HG02938 (cell line): ENCODE results near the gene CIRBP.

Source experiments
- ATAC-seq: cut with Tn5 transposase; IDR thresholded peaks from one replicate; pipeline ENCODE4 v1.9.1; 2021; ENCODE audit warnings: mild to moderate bottlenecking, moderate library complexity; ENCODE audit not compliant: unreplicated experiment

The CIRBP gene

DNA sequence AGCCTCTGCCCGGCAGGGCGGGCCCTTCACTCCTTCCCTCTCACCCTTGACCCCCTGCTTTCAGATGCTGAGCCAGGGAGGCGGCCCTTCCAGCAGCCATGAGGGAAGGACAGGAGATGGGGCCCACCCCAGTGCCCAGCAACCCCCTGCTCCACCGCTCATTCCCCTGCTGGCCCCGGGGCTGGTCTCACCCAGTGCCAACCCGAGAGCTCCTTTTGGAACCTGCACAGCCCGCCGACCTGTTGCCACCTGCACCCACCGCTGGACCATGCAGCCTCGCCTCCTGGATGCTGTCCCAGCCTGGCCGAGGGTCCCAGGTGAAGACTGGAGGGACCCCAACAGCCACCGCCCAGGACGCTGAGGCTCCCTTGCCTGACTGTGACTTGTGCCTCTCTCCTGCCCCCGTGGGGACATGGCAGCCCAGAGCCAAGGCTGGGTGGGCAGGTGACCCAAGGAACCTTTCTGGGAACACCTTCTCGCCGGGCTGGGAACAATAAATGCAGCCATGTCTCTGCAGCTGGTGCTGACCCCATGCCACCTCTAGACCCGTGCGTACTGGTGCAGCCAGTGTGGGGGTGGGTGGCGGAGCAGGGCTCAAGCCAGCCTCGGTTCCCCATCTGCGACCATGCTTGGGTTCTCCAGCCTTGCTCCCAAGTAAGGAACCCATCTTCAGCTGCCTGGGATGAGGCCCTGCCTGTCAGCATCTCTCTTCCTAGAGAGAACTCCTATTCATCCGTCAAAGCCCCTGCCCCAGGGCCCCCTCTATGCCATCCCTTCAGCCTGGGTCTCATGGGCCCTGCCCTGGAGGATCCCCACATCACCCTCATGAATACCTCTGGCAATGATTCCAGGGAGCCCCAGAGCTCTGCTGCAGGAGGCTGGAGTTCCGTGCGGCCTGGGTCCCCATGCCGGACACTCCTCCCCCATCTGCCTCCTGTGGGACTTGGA is 9.9 kb downstream of the CIRBP start:
- ATAC-seq = no peak

DNA sequence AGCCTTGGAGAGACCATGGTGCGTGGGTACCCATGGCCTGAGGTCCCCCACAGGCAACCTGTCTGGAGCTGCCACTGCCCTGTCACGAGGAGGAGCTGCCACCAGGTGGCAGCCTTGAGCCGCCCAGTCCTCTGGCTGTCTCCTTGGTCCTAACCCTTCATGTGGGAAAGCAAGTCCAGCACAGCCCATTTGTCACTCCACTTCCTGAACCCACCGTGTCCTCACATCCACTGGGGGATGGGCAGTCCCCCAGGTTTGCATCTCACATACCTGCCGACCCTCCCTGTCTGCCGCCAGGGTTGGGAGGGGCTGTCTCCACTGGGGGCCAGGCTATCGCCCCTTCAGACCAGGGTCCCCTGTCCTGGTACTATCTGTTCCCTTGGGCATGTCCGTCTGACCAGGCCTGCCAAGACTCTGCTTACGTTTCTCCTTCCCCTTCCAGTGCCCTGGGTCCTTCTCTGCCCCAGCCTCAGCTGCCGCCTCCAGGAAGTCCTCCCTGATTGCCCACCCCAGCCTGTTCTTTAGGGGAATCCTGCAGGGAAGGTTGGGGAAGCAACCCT is 10.7 kb downstream of the CIRBP start:
- no peak for ATAC-seq

DNA sequence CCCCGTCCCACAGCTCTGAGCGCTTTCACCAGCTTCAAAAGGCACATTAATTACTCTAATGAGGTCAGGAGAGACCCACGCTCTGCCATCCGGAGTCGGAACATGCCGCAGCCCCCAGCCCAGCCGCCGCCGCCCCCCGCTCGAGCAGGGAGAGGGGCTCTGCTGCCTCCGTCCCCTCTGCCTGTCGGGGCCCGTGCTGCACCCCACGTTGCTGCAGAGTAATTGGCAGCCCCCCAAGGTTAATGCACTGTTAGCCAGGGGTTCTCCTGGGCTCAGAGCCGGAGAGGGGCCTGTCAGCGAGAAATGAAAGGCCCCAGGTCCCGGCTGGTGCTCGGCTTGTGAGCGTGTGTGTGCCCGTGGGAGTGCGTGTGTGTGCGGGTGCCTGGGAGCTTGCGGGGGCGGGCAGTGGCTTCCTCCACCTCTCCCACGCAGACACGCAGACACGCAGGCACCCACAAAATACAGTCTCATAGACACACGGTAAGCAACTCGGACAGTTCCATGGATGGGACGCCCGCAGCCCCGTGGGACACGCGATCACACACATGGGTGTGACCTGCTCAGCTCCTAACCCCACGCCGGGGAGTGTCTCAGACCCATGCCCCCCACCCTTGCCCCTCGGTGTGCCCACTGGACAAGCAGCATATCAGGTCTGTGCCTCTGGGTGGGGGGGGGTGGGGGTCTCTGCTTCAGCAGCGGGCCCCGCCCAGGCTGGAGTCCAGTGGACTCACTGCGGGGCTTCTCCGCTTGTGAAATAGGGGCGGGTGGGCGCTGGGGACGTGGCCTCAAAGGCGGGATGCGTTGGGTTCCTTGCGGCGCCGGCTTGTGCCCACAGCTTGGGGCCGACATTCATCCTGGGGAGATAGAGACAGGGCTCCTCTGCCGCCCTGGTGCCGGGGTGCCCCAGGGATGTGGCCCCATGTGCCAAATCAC is 11.8 kb downstream of the CIRBP start:
- no peak for ATAC-seq

DNA sequence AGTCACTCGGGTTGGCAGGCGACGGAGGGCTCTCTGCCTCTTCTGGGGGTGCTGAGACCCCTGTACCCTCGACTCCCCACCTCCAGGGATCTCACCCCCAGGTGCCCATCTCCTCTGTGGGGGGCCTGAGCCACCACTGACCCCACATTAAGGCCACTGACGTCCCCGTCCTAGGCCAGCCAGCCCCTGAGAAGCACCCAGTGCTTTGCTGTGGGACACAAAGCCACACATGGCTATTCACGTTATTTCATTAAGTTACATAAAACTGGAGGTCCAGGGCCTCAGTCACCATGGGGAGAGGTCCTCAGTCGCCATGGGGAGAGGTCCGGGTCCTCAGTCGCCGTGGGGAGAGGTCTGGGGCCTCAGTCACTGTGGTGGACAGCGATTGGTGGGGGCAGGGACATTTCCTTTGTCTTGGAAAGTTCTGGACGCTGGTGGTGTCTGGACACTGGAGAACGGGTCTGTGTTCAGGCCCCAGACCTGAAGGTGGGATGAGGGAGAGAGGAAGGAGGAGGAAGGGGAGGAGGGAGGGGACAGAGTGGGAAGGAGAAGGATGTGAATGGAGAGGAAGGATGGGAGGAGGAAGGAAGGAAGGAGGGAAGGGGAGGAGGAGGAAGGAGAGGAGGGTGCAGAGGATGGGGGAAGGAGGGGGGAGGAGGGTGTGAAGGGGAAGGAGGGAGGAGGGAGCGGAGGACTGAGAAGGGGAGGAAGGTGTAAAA is 12.6 kb downstream of the CIRBP start:
- no peak for ATAC-seq

DNA sequence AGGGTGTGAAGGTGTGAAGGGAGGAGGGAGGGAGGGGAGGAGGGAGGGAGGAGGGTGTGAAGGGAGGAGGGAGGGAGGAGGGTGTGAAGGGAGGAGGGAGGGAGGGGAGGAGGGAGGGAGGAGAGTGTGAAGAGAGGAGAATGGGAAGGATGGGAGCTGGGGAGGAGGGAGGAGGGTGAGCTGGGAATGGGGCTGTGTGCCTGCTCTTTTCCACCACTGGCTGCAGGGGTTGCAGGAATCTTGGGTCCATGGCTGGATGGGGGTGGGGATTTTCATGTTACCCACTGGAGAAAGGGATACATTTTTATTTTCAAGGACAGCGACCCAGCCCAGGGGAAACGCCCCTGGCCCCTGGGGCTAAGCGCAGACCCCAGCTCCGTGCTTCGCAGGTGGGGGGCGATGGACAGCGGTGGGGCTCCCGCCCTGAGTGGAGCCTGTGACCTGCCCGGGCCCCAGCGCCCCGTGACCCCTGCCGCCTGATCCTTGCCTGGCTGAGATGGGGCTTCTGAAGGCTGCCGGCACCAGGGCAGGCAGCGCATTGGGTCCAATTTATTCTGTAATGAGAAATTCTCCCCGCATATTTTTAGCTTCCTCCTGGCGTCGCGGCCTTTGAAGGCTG is 13.6 kb downstream of the CIRBP start:
- no peak for ATAC-seq

DNA sequence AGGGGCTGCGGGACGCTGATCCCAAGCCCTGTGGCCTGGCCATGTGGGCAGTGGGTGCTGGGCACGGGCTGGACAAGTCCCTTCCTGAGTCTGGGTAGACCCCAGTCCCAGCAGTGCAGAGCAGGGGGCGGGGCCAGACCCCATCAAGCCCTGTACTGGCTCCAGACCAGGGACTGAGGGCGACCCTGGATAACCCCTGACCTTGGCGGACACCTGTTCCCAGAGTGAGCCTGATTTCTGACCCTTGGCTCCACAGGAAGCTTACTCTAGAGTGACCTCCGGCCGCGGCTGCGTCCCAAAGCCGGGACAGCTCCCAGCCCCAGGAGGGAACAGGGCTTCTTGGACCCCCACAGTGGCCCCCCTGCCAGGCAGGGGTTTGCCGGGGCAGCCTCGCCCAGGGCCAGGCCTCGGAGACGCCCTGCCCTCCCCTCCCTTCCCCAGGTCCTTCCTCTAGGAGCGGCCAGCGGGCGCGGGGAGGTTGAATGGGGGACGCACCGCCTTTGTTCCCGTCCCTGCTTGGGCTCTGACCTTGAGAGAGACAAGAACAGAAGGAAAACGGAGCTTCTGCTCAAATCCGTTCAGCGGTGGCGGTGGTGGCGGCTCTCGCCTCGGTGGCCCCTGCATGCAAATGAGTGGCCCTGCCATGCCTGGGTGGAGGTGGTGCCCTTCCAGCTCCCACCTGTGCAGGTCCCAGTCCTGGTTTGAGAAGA is 14.2 kb downstream of the CIRBP start:
- no peak for ATAC-seq

DNA sequence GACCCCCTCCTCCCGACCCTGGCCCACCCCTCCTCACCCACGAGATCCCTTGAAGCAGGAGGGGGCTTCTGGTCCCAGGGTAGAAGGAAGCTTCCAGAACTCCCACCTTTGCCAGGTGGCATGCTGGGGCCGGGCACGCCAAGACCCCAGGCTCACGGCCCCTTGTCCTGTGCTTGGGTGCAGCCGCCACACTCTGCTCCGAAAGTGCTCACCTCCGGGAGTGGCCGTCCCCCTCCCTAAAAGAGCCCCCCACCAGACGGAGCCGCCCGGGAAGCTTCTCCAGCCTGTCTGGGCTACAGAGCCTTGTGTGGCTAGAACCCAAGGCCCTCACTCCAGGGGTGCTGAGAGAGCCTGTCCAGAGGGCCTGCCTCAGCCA is 14.8 kb downstream of the CIRBP start:
- no peak for ATAC-seq

DNA sequence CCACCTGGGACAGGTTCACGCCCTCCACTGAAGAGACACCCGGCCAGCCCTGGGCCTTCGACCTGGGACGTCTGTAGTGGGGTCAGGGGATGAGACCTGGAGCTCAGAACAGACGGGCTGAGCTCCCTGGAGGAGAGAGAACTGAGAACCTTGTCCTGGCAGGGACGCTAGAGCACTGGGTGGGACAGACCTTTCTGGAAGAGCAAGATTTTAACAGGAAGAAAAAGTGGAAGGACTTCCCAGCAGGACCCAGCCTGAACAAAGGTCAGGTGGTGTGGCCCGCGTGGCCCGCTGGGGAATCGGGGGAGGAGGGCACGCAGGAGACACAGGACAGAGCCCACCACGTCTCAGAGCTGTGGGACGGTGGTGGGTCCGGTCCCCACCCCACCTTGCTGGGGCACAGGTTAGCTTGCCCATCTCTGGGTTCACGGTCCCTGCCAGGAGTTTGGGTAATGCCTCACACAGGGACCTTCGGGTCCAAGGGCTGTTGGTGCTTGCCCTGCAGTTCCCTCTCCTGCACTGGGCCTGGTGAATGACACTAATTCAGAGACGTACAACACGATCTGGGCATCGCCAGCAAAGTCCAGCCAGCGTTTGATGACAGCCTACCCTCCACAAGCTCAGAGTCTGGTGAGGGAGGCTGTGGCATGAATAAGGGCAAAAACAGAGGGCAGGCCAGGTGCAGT is 15.3 kb downstream of the CIRBP start:
- ATAC-seq = no peak

DNA sequence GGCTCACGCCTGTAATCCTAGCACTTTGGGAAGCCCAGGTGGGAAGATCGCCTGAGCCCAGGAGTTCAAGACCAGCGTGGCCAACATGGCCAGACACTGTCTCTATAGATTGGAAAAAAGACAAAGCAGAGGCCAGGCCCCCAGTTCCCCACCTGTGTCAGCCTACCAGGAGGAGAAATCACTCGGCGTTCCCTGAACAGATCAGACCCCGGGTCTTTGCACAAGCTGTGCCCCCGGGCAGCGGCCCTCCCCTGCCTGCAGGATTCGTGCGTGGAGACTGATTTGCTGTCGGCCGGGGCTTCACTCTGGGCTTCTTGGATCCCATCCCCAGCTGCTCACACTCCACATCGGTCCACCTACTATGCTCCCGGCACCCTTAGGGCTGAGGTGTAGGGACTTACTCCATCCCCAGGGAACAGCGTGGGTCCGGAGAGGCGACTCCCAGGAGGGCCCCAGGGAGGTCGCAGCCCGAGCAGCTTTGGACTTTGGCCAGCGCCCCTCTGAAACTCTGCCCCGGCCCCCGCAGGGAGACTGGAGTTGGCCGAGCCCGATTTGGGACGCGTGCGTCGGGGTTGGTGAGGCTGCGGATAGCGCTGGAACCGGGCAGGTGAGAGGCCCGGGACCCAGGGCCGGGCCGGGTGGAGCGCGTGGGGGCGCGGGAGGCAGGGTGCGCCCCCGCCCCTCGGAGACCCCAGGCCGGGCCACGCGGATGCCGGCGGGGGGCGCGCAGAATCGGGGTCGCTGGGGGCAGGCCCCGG is 16.0 kb downstream of the CIRBP start:
- ATAC-seq = no peak

DNA sequence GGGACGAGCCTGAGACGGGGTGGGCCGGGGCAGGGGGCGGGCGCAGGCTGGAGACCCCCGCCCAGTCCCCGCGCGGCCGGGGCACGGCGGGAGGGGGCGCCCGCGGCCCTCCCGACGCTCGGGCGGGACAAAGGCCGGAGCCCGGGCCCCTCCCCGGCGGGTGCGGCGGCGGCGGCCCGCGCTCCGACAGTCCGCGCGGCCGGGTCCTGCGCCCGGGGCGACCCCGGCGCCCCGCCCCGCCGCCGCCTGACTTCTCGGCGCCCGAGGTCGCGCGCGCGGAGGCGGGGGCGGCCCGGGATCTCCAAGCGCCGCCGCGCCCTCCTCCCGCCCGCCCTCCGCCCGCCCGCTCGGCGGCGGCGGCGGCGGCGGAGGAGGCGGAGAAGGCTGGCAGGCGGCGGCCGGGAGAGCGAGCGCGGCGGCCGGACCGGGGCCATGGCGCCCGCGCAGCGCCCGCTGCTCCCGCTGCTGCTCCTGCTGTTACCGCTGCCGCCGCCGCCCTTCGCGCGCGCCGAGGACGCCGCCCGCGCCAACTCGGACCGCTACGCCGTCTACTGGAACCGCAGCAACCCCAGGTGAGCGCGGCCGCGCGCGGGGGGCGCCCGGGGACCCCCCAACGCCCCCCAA is 16.7 kb downstream of the CIRBP start, which contains the start of gene EFNA2:
Gene EFNA2, plus strand, starts transcription at position 137 of the 624 bp plus-strand sequence. Its CDS starts 296 bp downstream, at position 433.
- no peak for ATAC-seq

DNA sequence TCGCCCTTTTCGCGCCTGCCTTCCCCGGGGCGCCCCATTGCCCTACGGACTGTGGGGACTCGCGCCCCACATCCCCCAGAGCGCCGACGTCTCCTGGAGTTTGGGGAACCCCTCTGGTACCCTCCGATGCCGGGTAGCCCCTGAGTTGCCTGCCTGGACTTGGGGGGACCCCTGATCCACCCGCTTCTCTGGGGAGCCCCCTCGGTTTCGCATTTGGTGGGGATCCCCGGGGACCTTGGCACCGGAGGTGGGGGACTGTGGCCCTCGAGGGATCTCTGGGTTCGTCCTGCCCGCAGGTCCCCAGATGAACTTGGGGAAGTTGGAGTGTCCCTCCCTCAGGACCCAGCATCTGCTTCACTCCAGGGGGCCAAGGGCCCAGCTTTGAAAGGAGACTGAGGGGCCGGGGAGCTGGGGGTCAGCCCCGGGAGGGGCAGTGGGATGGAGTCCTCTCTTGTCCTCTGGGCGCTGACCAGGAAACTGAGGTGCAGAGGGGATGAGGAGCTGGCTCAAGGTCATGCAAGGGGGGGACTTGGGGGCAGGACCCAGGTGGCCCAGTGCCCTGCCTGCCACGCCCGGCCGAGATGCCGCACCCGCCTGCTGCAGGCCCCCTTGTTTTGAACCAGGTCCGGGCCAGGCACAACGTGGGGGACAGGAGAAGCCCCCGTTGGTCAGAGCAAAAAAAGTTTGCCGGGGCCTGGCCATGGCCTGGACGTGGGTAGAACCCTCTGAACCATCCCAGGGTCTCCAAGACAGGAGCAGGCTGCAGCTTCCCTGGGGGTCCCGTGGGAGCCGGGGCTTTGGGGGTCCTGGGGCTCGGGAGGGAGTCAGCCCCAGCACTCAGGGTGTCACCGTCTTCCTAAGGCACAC is 17.6 kb downstream of the CIRBP start:
- no peak for ATAC-seq

DNA sequence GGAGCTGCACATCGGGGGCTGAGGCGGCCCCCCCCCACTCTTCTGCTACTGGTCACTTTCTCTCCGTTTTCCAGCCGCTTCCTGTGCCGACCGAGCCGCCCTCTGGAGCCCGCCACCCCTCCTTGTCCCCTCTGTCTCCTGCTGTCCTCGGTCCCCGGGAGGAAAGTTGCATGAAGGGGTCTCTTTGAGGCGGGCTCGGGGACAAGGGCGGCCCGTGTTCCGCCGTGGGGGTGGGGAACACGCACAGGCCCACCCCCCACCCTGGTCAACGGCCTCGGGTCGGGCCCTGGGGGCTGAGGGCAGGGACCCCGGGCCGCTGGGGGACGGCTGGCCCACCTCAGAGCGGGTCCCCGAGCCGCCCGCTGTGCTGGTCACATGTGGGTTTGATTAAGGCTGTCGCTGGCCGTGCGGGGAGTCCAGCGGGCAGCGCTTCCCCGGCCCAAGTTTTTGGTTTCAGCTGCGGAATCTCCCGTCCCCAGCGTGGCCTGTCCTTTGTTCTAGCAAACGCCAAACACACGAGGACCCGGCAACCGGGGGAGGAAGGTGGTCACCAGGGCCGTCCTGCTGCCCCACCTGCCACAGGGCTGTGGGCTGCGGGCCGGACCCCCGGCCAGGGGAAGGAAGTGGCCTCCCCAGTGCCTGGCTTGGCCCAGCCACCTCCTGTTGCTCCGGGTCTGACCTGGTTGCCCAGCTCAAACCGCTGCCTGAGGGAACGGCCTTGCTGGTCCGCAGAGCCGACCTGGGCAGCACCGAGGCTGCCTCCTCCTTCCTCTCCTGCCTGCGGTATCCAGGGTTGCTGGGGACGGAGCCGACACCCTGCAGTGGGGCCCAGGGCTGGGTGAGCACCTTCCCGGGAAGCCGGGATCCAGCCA is 18.5 kb downstream of the CIRBP start:
- no peak for ATAC-seq

DNA sequence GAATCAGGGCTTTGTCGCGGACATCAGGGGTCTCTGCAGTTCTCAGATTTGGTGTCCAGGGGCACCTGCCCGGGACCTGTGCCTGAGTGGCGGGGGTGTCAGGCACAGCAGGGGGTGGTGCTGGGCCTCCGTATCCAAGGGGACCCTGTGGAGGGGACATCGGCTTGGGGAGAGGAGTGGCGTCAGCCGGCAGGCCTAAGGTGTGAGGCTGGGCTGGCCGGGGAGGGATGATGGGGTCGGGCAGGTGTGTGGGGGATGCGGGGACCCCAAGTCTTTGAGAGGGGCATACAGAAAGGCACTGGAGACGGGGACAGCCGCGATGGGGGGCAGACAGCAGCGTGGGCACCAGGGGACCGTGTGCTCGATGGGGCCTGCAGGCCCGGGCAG is 19.1 kb downstream of the CIRBP start:
- ATAC-seq = no peak

DNA sequence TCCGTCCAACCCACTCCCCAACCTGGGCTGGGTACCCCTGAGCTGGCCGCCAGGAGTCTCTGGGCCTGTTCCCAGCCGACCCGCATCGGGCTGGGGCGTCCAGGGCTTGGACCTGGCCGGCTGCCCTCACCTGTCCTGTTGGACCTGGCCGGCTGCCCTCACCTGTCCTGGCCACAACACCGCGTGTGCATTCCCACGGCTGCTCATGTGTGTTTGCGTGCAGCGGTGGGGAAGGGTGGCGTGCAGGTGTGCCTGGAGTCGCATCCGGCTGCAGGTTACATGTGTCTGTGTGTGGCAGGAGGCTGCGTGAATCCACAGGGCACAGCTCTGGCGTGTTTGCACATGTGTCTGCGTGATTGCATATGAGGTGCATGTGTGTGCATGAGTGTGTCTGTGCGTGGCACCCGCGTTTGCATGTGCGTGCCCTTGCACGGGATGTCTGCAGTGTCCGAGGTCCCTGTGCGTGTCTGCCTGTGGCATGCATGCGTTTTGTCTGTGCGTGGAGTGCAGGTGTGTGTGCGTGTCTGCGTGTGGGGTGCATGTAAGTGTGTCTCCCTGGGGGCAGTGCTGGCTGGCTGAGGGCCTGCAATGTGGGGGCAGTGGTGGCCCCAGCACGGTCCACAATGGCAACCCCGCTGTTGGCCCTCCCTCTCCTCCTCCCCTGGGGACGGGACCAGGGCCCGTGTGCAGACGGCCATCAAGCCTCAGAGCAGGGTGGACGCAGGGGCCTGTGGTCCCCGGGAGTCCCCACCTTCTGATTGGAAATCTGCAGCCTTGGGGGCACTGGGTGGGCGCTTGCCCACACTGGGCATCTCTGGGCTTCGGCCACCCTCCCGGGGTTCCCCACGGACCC is 19.9 kb downstream of the CIRBP start:
- ATAC-seq = no peak

DNA sequence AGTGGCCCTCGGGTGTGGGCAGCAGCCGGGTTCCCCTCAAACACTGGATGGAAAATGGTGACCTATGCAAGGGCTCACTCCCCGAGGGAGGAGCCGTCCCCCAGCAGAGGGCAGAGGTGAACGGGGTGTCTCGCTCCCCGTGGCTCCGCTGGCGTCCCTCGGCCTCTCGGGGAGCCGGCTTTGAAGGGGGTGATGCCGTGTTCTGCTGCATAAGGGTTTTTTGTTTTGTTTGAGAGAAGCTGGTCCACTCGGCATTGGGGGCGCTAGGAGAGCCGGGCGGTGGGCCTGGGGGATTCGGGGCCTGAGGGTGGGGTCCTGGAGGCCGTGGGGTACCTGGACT is 20.5 kb downstream of the CIRBP start:
- ATAC-seq = no peak
